RWPE1 (cell line): ENCODE measurements around the gene GPC6.

Source experiments
- CTCF ChIA-PET: fragments of 350-600 bp; sonication (Branson Sonifier 250); formaldehyde crosslinking; extraction: SDS; loops from one replicate; lab custom pipeline; 2021; lab: Yijun Ruan, JAX
- POLR2A ChIA-PET: fragments of 400-600 bp; formaldehyde crosslinking; extraction: SDS; loops from one replicate; lab custom pipeline; 2020; ENCODE audit warnings: antibody characterized with exemption; ENCODE audit not compliant: low non-redundant PET; lab: Yijun Ruan, JAX
- DNase-seq: peaks from one replicate; pipeline ENCODE4 v3.0.0; 2012; ENCODE audit warnings: low spot score
- H3K27ac ChIP-seq: fragments of 450-650 bp; 2 replicates; pipeline ENCODE4 v1.5.1; 2017
- TF ChIP-seq, protein P1 (sequence below): fragments of 450-650 bp; conservative IDR thresholded peaks from 2 replicates; pipeline ENCODE4 v1.5.1; 2017; ENCODE audit warnings: low read depth, mild to moderate bottlenecking

GPC6 gene

DNA sequence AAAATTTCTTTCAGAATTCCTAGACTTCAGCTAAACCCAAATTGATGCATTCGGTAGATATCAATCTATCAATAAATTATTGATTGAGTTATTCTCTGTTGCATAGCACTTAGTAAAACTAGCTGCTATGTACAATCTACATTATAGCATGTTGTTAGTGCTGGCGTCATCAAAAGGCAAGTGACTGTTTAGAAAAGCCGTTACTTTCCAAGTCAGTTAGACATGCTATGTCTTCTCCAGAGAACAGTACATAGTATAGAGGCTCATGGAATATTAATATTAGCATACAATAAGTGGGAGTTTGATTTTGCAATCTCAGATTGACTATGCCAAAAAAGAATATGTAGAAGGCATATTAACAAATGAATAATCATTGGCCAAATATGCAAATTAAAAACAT, 1087.3 kb downstream of the GPC6 start:
- TF ChIP-seq, protein P1, sequence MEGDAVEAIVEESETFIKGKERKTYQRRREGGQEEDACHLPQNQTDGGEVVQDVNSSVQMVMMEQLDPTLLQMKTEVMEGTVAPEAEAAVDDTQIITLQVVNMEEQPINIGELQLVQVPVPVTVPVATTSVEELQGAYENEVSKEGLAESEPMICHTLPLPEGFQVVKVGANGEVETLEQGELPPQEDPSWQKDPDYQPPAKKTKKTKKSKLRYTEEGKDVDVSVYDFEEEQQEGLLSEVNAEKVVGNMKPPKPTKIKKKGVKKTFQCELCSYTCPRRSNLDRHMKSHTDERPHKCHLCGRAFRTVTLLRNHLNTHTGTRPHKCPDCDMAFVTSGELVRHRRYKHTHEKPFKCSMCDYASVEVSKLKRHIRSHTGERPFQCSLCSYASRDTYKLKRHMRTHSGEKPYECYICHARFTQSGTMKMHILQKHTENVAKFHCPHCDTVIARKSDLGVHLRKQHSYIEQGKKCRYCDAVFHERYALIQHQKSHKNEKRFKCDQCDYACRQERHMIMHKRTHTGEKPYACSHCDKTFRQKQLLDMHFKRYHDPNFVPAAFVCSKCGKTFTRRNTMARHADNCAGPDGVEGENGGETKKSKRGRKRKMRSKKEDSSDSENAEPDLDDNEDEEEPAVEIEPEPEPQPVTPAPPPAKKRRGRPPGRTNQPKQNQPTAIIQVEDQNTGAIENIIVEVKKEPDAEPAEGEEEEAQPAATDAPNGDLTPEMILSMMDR: no peak
- CTCF ChIA-PET: no interaction called here
- POLR2A ChIA-PET: no interaction called here
- H3K27ac ChIP-seq: no peak overlapping the region
- no peak for DNase-seq

DNA sequence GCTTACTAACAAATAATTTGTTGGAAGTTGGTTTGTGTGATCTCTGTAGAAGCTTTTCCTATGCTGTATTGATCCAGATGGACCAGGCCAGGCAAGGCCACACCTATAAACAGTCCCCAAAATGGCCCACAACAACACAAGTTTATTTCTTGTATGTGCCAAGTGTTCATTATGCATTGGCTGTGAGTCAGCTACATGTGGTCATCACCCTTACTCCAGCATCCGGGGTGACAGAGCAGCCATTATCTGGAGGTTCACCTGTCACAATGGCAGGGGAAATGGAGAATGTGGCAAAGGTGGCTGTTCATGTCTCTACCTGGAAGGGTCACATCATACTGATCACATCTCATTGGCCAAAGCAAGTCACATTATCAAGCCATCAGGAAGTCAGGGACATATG, 1088.6 kb downstream of the GPC6 start:
- ChIA-PET POLR2A (interaction anchor here (0.6 kb wide), 1 partner anchor 9 kb away, joined by 3 read pairs; no protein-coding TSS in a partner anchor), CTCF (interaction anchor here (0.6 to 0.7 kb wide), 2 partner anchors 1388 to 1485 kb away, joined by 3 read pairs; no protein-coding TSS in a partner anchor)
- TF ChIP-seq, protein P1: no peak
- no peak for DNase-seq
- H3K27ac ChIP-seq: no peak overlapping the region

DNA sequence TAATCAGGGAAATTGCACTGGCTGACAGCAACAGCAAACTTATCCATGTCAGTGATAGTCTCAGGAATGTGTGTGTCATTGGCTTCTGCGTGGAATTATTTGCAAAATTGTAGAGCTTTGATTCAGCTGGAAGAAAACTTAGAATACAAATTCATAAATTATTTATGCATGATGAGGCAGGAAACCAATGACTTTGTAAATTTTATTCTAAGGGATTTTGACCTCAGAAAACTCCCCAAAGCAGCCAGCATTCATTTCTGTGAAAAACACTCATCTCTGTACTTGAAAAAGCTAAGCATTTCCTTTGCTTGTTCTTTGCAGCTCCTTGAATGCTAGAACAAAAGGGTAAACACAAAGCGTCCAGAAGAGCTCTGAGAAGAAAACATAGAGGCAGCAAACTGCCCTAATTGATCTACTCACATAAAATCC, 1090.5 kb downstream of the GPC6 start:
- CTCF ChIA-PET: no interaction called here
- no peak overlapping the region for H3K27ac ChIP-seq
- DNase-seq: no peak
- TF ChIP-seq, protein P1: no peak
- POLR2A ChIA-PET: no interaction called here

DNA sequence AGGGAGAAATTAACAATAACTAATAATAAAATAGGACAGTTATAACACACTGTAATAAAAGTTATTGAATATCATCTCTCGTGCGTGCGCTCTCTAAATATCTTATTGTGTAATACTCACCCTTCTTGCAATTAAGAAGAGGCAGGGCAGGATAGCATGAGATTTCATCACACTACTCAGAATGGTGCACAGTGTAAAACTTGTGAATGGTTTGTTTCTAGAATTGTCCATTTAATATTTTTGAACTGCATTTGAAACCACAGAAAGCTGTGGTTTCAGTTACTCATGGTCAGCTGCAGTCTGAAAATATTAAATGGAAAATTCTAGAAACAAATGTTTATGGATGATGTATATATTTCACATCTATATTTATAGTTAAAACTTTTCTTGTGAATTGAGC, 1091.8 kb downstream of the GPC6 start:
- POLR2A ChIA-PET: no interaction called here
- H3K27ac ChIP-seq: no peak overlapping the region
- TF ChIP-seq, protein P1: no peak
- CTCF ChIA-PET: no interaction called here
- no peak for DNase-seq

DNA sequence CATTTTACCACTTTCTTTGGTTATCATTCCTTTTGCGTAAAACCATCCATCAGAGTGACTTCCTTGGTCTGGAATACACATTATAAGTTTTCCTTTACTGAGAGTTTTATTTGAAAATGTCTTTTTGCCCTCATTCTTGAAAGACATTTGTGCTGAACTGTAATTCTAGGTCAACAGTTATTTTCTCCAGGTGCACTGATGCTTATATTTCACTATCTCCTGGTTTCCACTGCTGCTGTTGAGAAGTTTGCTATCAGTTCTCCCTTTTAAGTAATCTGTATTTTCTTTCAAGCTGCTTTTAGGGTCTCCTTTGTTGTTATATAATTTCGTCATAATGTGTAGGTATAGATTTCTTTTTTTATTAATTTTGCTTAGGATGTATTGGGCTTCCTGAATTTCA, 1092.9 kb downstream of the GPC6 start:
- no peak overlapping the region for H3K27ac ChIP-seq
- TF ChIP-seq, protein P1: no peak
- CTCF ChIA-PET: interaction anchor here (0.6 kb wide), 1 partner anchor 14 kb away, joined by 5 read pairs; no protein-coding TSS in a partner anchor
- no peak for DNase-seq
- POLR2A ChIA-PET: no interaction called here

DNA sequence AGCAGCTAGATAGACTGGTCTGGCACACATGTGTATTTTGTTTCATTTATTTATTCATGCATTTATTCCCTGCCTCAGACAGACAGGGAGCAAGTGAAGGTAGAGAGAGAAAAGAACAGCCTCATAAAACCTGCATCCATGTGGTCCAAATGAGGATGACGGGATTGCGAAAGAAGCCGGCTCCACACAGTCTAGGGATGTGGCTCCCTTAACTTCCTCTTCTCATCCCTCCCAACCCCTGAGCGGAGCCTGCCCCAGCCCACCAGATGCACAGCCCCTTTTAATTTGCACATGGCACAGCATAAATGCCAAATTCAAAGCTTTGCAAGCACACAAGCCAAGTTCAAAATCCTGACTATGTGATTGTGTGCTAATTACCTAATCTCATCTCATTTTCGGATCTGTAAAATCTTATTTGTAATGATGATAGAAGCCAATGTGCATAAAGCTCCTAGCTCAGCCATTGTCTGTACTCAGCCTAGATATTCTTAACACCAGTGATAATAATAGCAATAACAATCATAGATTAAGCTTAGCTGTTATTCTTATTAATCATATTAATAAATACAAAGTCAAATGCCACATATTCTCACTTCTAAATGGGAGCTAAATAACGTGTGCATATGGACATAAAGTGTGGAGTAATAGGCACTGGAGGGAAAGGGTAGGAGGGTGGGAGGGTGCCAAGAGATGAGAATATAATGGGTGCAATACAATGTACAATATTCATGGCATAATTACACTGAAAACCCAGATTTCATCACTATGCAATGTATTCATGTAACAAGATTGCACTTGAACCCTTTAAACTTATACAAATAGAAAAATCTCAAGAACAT, 1096.5 kb downstream of the GPC6 start:
- CTCF ChIA-PET: interaction anchor here (0.9 kb wide), 1 partner anchor 21 kb away, joined by 4 read pairs; no protein-coding TSS in a partner anchor
- POLR2A ChIA-PET: interaction anchor here (0.7 kb wide), 1 partner anchor 8 kb away, joined by 3 read pairs; no protein-coding TSS in a partner anchor
- DNase-seq: no peak
- H3K27ac ChIP-seq: no peak overlapping the region
- TF ChIP-seq, protein P1: no peak
